B cell (primary cell): Measurements from ENCODE around the gene RAB11FIP3.

Experiments used
- EZH2 ChIP-seq: IDR thresholded peaks from 2 replicates; pipeline ENCODE4 v1.6.1; 2012; ENCODE audit warnings: borderline replicate concordance, low read depth, mild to moderate bottlenecking, moderate library complexity, low read length; ENCODE audit not compliant: insufficient read depth, poor library complexity, severe bottlenecking
- TF ChIP-seq, protein P1 (sequence below): fragments of 200-600 bp; IDR thresholded peaks from one replicate; pipeline ENCODE4 v1.8.0; 2022; ENCODE audit warnings: antibody characterized with exemption, mild to moderate bottlenecking

DNA sequence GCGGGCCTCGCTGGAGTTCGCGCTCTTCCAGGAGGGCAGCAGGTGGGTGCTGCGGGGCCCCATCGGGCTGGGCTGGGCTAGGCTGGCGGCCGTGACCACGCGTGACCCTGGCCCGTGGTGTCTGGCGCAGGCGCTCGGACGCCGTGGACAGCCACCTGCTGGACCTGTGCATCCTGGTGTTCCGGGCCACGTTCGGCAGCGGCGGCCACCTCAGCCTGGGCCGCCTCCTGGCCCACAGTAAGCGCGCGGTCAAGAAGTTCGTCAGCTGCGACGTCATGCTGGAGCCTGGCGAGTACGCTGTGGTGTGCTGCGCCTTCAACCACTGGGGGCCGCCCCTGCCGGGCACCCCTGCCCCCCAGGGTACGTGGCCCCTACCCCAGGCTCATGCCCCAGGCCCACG is 126.7 kb downstream of the RAB11FIP3 start:
- TF ChIP-seq, protein P1, sequence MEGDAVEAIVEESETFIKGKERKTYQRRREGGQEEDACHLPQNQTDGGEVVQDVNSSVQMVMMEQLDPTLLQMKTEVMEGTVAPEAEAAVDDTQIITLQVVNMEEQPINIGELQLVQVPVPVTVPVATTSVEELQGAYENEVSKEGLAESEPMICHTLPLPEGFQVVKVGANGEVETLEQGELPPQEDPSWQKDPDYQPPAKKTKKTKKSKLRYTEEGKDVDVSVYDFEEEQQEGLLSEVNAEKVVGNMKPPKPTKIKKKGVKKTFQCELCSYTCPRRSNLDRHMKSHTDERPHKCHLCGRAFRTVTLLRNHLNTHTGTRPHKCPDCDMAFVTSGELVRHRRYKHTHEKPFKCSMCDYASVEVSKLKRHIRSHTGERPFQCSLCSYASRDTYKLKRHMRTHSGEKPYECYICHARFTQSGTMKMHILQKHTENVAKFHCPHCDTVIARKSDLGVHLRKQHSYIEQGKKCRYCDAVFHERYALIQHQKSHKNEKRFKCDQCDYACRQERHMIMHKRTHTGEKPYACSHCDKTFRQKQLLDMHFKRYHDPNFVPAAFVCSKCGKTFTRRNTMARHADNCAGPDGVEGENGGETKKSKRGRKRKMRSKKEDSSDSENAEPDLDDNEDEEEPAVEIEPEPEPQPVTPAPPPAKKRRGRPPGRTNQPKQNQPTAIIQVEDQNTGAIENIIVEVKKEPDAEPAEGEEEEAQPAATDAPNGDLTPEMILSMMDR: no peak
- no peak for TF ChIP-seq EZH2
